ENCODE measurements around the gene CLCN1.

DNA sequence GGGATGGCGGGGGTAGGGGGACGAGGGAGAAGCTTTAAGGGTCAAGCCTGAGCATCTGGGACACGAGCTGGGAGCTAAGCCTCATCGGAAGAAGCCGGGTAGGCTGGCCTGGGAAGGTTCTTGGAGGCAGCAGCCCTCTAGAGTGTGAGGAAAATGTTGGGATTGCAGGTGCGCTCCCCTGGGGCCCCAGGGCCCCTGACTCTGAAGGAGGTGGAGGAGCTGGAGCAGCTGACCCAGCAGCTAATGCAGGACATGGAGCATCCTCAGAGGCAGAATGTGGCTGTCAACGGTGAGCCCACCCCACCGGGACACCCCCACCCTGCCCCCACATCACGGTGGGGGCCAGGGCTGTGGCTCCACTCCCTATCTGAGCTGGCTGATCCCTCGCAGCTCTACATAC is 72.1 kb downstream of the CLCN1 start:
- TF ChIP-seq, protein P1, sequence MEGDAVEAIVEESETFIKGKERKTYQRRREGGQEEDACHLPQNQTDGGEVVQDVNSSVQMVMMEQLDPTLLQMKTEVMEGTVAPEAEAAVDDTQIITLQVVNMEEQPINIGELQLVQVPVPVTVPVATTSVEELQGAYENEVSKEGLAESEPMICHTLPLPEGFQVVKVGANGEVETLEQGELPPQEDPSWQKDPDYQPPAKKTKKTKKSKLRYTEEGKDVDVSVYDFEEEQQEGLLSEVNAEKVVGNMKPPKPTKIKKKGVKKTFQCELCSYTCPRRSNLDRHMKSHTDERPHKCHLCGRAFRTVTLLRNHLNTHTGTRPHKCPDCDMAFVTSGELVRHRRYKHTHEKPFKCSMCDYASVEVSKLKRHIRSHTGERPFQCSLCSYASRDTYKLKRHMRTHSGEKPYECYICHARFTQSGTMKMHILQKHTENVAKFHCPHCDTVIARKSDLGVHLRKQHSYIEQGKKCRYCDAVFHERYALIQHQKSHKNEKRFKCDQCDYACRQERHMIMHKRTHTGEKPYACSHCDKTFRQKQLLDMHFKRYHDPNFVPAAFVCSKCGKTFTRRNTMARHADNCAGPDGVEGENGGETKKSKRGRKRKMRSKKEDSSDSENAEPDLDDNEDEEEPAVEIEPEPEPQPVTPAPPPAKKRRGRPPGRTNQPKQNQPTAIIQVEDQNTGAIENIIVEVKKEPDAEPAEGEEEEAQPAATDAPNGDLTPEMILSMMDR (IDR thresholded peaks at IDR 0.05) = no peak
- TF ChIP-seq ZFX (IDR thresholded peaks at IDR 0.05; ENCODE audit: borderline replicate concordance) = no peak

Measured in 22Rv1 (cell line).